K562 (cell line): ENCODE measurements around the gene CDC45. TPM values are rescaled to one million over a fixed set of nuclear protein-coding genes. Genes with fewer than 3 reads are reported as not detected.
A peak's percentile ranks its signal among the peaks of the same experiment; 100 is the strongest.

Experiments used
- CHD1 ChIP-seq: fragments of 200-600 bp; sonication (generic); IDR thresholded peaks from one replicate; pipeline ENCODE4 v1.6.1; 2012; ENCODE audit warnings: mild to moderate bottlenecking, moderate library complexity, low read length, inconsistent platforms
- E2F6 ChIP-seq, 2 experiments: IDR thresholded peaks; 2 replicates each; pipeline ENCODE4 v1.6.1; 2011; ENCODE audit warnings: borderline replicate concordance in 1 of 2, control low read depth in 1 of 2, low read depth in 1 of 2, low read length in 1 of 2, mild to moderate bottlenecking in 1 of 2, mixed read lengths in 1 of 2, moderate library complexity in 1 of 2; ENCODE audit not compliant: insufficient read depth in 1 of 2, insufficient read length in 1 of 2, poor library complexity in 1 of 2, severe bottlenecking in 1 of 2; ENCODE audit errors: extremely low read depth in 1 of 2
- ETS1 ChIP-seq: conservative IDR thresholded peaks from 2 replicates; pipeline ENCODE4 v1.6.1; 2011; ENCODE audit warnings: low read depth, mild to moderate bottlenecking, low read length; ENCODE audit not compliant: control insufficient read depth
- HBP1 ChIP-seq: fragments of 450-650 bp; formaldehyde crosslinking; IDR thresholded peaks from 2 replicates; pipeline ENCODE4 v1.4.0; 2022; ENCODE audit warnings: missing genetic modification characterization
- IRF2 ChIP-seq: sonication (generic); formaldehyde crosslinking; IDR thresholded peaks from 2 replicates; pipeline ENCODE4 v1.8.1; 2022; ENCODE audit warnings: mild to moderate bottlenecking, missing genetic modification reagents
- RBFOX2 ChIP-seq: fragments of 200-400 bp; formaldehyde crosslinking; IDR thresholded peaks from 2 replicates; pipeline ENCODE4 v1.6.1; 2017; ENCODE audit warnings: low read depth, mild to moderate bottlenecking, low read length, moderate library complexity
- SMARCE1 ChIP-seq: fragments of 450-650 bp; IDR thresholded peaks from 2 replicates; pipeline ENCODE4 v1.7.1; 2016; ENCODE audit warnings: mild to moderate bottlenecking
- TFAP4 ChIP-seq: sonication (generic); formaldehyde crosslinking; IDR thresholded peaks from 2 replicates; pipeline ENCODE4 v1.8.0; 2022; ENCODE audit warnings: missing genetic modification reagents, mild to moderate bottlenecking, moderate library complexity, borderline replicate concordance
- ZBTB43 ChIP-seq: sonication (generic); formaldehyde crosslinking; IDR thresholded peaks from 2 replicates; pipeline ENCODE4 v1.8.0; 2023; ENCODE audit warnings: mild to moderate bottlenecking, missing genetic modification reagents
- polyA plus RNA-seq, 8 experiments: library from polyadenylated mRNA; depleted of rRNA in 4 of 8; stranded (reverse) in 5 of 8; unstranded in 3 of 8; fragments of >200 nt; fragmentation: Nextera tagmentation in 2 of 8; fragmentation: Illumina TruSeq in 1 of 8; extraction: Ambion mirVana in 2 of 8; extraction: Trizol in 1 of 8; gene quantifications; 2 replicates each; pipeline versions ENCODE4 v1.2.1 to v1.2.3, GENCODE V29; 2011 to 2014; ENCODE audit warnings: inconsistent platforms in 1 of 8, missing spikeins in 1 of 8
- total RNA-seq, 7 experiments: library from RNA; depleted of rRNA in 6 of 7; stranded (reverse); fragments of >200 nt in 6 of 7; fragmentation: Illumina TruSeq in 2 of 7; extraction: Trizol in 2 of 7; gene quantifications; 2 replicates each; pipeline versions ENCODE4 v1.2.1 to v1.2.3, GENCODE V29; 2011 to 2021; ENCODE audit warnings: low replicate concordance in 1 of 7

The CDC45 gene
- total and polyA plus RNA-seq, 9 of the 15 experiments (the other 6 are each of a cell fraction or from before 2014, with no cell fraction given), result 251 to 580 (median 410) TPM

GRCh38 chr22:19494001-19494560, 14.4 kb downstream of the CDC45 start (continued):
- TF ChIP-seq HBP1 (CRISPR knock-in tag) (peak; percentile 24; the same call in 1 of the 2 replicates), RBFOX2 (no peak; the same call in 1 of the 2 replicates), IRF2 (peak; percentile 74; the same call in 1 of the 2 replicates), E2F6 (IDR thresholded peaks at IDR 0.05; ENCODE audit: borderline replicate concordance in 1 of 2, extremely low read depth in 1 of 2, insufficient read depth in 1 of 2, insufficient read length in 1 of 2, low read depth in 1 of 2, low read length in 1 of 2, poor library complexity in 1 of 2, severe bottlenecking in 1 of 2) (no peak), ZBTB43 (CRISPR knock-in tag) (no peak), CHD1 (peak; percentile 16), TFAP4 (CRISPR knock-in tag) (peak; percentile 9; the same call in 1 of the 2 replicates), SMARCE1 (no peak), ETS1 (0 out of 2 replicates have a peak, but pooled peaks have one; percentile 39)
